ENCODE measurements around the gene NLRP6.
"Not testable (repeated sequence)": the region's sequence is repeated elsewhere in the genome, so short reads cannot be mapped to it uniquely, and the experiment has no call there.

NLRP6 gene

GRCh38 chr11:278001-278951 is at the start of gene NLRP6:
NLRP6 (plus strand) TSS chr11:278407; CDS start chr11:278570, 163 bp downstream.
- peak; percentile 39 for DNase-seq

- no peak for DNase-seq
These were observed 47.8 kb upstream of the NLRP6 start for GRCh38 chr11:230431-230830.

GRCh38 chr11:232783-233565 is 45.2 kb upstream of the NLRP6 start:
- no peak for DNase-seq

- no peak for DNase-seq
These were observed 43.0 kb upstream of the NLRP6 start for GRCh38 chr11:235180-235579.

GRCh38 chr11:235609-235996 is 42.6 kb upstream of the NLRP6 start:
- no peak for DNase-seq

GRCh38 chr11:235997-236773 is 42.0 kb upstream of the NLRP6 start, which contains the start of gene SIRT3:
SIRT3 (minus strand) TSS chr11:236342; CDS start chr11:236328, 14 bp downstream.
- peak; percentile 82 for DNase-seq

GRCh38 chr11:236774-237767 is 41.1 kb upstream of the NLRP6 start, which contains the start of gene PSMD13:
PSMD13 (plus strand) TSS chr11:236976; CDS start chr11:237050, 74 bp downstream.
- DNase-seq: peak; percentile 93

- DNase-seq: not testable (repeated sequence)
These were observed 39.9 kb upstream of the NLRP6 start for GRCh38 chr11:238346-238745.

- DNase-seq: no peak
These were observed 37.9 kb upstream of the NLRP6 start for GRCh38 chr11:240315-240714.

- peak; percentile 8 for DNase-seq
These were observed 36.6 kb upstream of the NLRP6 start for GRCh38 chr11:241634-242033.

GRCh38 chr11:244376-244775 is 33.8 kb upstream of the NLRP6 start:
- no peak for DNase-seq

- DNase-seq: no peak
These were observed 29.1 kb upstream of the NLRP6 start for GRCh38 chr11:249062-249461.

GRCh38 chr11:250274-250673 is 27.9 kb upstream of the NLRP6 start:
- DNase-seq: peak; percentile 19

- peak; percentile 86 for DNase-seq
These were observed 27.4 kb upstream of the NLRP6 start for GRCh38 chr11:250740-251299.

GRCh38 chr11:251550-251949 is 26.7 kb upstream of the NLRP6 start:
- peak; percentile 21 for DNase-seq

GRCh38 chr11:252666-253065 is 25.5 kb upstream of the NLRP6 start:
- peak; percentile 20 for DNase-seq

GRCh38 chr11:253160-253885 is 24.9 kb upstream of the NLRP6 start:
- peak; percentile 20 for DNase-seq

GRCh38 chr11:253886-254270 is 24.3 kb upstream of the NLRP6 start:
- DNase-seq: peak; percentile 16

- DNase-seq: no peak
These were observed 23.0 kb upstream of the NLRP6 start for GRCh38 chr11:255176-255575.

- peak; percentile 1 for DNase-seq
These were observed 22.4 kb upstream of the NLRP6 start for GRCh38 chr11:255816-256215.

Data from stimulated activated CD8-positive, alpha-beta memory T cell treated with anti-CD3 and anti-CD28 coated beads, Interleukin-4, amount 100 ng/mL, for 48 hours (primary cell).